Measurements from ENCODE around the gene FLYWCH2.

The FLYWCH2 gene

GRCh38 chr16:2854700-2855309 lies 28.2 kb upstream of the FLYWCH2 start:
- DNase-seq (ENCODE audit: low spot score), result peak; percentile 39

GRCh38 chr16:2855536-2855935 lies 27.5 kb upstream of the FLYWCH2 start:
- no peak for DNase-seq (ENCODE audit: low spot score)

GRCh38 chr16:2856061-2856670 lies 26.8 kb upstream of the FLYWCH2 start:
- DNase-seq (ENCODE audit: low spot score), result no peak

GRCh38 chr16:2856686-2857450 lies 26.1 kb upstream of the FLYWCH2 start:
- DNase-seq (ENCODE audit: low spot score), result no peak

- no peak for DNase-seq (ENCODE audit: low spot score)
Observed at GRCh38 chr16:2857451-2858244, 25.4 kb upstream of the FLYWCH2 start, which contains the start of gene PRSS22. PRSS22 (minus strand) TSS chr16:2858170; CDS start chr16:2858104, 66 bp downstream.

GRCh38 chr16:2858245-2859025 lies 24.6 kb upstream of the FLYWCH2 start:
- no peak for DNase-seq (ENCODE audit: low spot score)

- no peak for DNase-seq (ENCODE audit: low spot score)
Observed at GRCh38 chr16:2859686-2860265, 23.2 kb upstream of the FLYWCH2 start.

GRCh38 chr16:2860826-2861567 lies 22.0 kb upstream of the FLYWCH2 start:
- DNase-seq (ENCODE audit: low spot score), result no peak

GRCh38 chr16:2865651-2866050 lies 17.4 kb upstream of the FLYWCH2 start:
- DNase-seq (ENCODE audit: low spot score), result no peak

GRCh38 chr16:2866431-2866830 lies 16.6 kb upstream of the FLYWCH2 start:
- no peak for DNase-seq (ENCODE audit: low spot score)

- DNase-seq (ENCODE audit: low spot score), result no peak
Observed at GRCh38 chr16:2867661-2867986, 15.4 kb upstream of the FLYWCH2 start.

GRCh38 chr16:2867987-2868789 lies 14.8 kb upstream of the FLYWCH2 start:
- DNase-seq (ENCODE audit: low spot score), result peak; percentile 95

- no peak for DNase-seq (ENCODE audit: low spot score)
Observed at GRCh38 chr16:2871926-2872325, 11.1 kb upstream of the FLYWCH2 start.

- DNase-seq (ENCODE audit: low spot score), result no peak
Observed at GRCh38 chr16:2874032-2874911, 8.7 kb upstream of the FLYWCH2 start.

- peak; percentile 75 for DNase-seq (ENCODE audit: low spot score)
Observed at GRCh38 chr16:2874912-2875362, 8.1 kb upstream of the FLYWCH2 start.

GRCh38 chr16:2879854-2880508 lies 3.0 kb upstream of the FLYWCH2 start:
- DNase-seq (ENCODE audit: low spot score), result no peak

GRCh38 chr16:2881783-2882649 lies 999 bp upstream of the FLYWCH2 start:
- DNase-seq (ENCODE audit: low spot score), result no peak
